ENCODE results near the gene SGSH. TPM values are rescaled to one million over a fixed set of nuclear protein-coding genes. Genes with fewer than 3 reads are reported as not detected.

The SGSH gene
- total RNA-seq, 1 experiment from 2014 or later: 13.6 TPM

GRCh38 chr17:80257716-80258213 lies 37.6 kb upstream of the SGSH start:
- Histone ChIP-seq H4K20me1 (ENCODE audit: insufficient read depth, low read depth, low read length) (peaks cover 8% of the 10 kb centered on the region; the same call in 1 of the 2 replicates), H3K27ac (ENCODE audit: low read length) (0 out of 2 replicates have a peak overlapping the region, but pooled peaks have one; percentile 17), H3K4me2 (ENCODE audit: low read depth, low read length, poor library complexity, severe bottlenecking) (no peak overlapping the region), H3K9me2 (replicated peaks; ENCODE audit: insufficient read depth, low read length) (no peaks in the 10 kb centered on the region), H3K4me3 (ENCODE audit: low read length) (no peak overlapping the region), H3K4me1 (ENCODE audit: low read length) (peaks cover 39% of the 10 kb centered on the region), H2AFZ (ENCODE audit: low read length) (no peak overlapping the region), H3K36me3 (ENCODE audit: insufficient read depth, low read length) (no peaks in the 10 kb centered on the region), H3K79me2 (ENCODE audit: low read length) (no peaks in the 10 kb centered on the region), H3K9me3 (ENCODE audit: low read length) (no peaks in the 10 kb centered on the region), H3K9ac (ENCODE audit: low read length) (no peak overlapping the region), H3K27me3 (ENCODE audit: low read length) (0 out of 2 replicates have a peak, but pooled peaks cover 2% of the 10 kb centered on the region)
- no peak for DNase-seq

- no peak for DNase-seq
- no peaks in the 10 kb centered on the region for H4K20me1 ChIP-seq (ENCODE audit: insufficient read depth, low read depth, low read length)
- H3K4me2 ChIP-seq (ENCODE audit: low read depth, low read length, poor library complexity, severe bottlenecking): no peak overlapping the region
- no peak overlapping the region for H3K27ac ChIP-seq (ENCODE audit: low read length)
- no peaks in the 10 kb centered on the region for H3K36me3 ChIP-seq (ENCODE audit: insufficient read depth, low read length)
- no peak overlapping the region for H3K4me3 ChIP-seq (ENCODE audit: low read length)
- H2AFZ ChIP-seq (ENCODE audit: low read length): no peak overlapping the region
- no peak overlapping the region for H3K9ac ChIP-seq (ENCODE audit: low read length)
- H3K4me1 ChIP-seq (ENCODE audit: low read length): peaks cover 24% of the 10 kb centered on the region
- no peaks in the 10 kb centered on the region for H3K79me2 ChIP-seq (ENCODE audit: low read length)
- H3K27me3 ChIP-seq (ENCODE audit: low read length): no peaks in the 10 kb centered on the region
- H3K9me2 ChIP-seq (replicated peaks; ENCODE audit: insufficient read depth, low read length): no peaks in the 10 kb centered on the region
- H3K9me3 ChIP-seq (ENCODE audit: low read length): no peaks in the 10 kb centered on the region
Observed at GRCh38 chr17:80256034-80256350, 35.9 kb upstream of the SGSH start.

- no peaks in the 10 kb centered on the region for H3K79me2 ChIP-seq (ENCODE audit: low read length)
- H3K4me2 ChIP-seq (ENCODE audit: low read depth, low read length, poor library complexity, severe bottlenecking): no peak overlapping the region
- no peak overlapping the region for H3K9ac ChIP-seq (ENCODE audit: low read length)
- H2AFZ ChIP-seq (ENCODE audit: low read length): no peak overlapping the region
- no peaks in the 10 kb centered on the region for H3K27me3 ChIP-seq (ENCODE audit: low read length)
- H3K9me2 ChIP-seq (replicated peaks; ENCODE audit: insufficient read depth, low read length): no peaks in the 10 kb centered on the region
- H3K36me3 ChIP-seq (ENCODE audit: insufficient read depth, low read length): no peaks in the 10 kb centered on the region
- H3K27ac ChIP-seq (ENCODE audit: low read length): no peak overlapping the region
- H3K9me3 ChIP-seq (ENCODE audit: low read length): no peaks in the 10 kb centered on the region
- H3K4me3 ChIP-seq (ENCODE audit: low read length): no peak overlapping the region
- H3K4me1 ChIP-seq (ENCODE audit: low read length): peaks cover 18% of the 10 kb centered on the region
- no peak for DNase-seq
- H4K20me1 ChIP-seq (ENCODE audit: insufficient read depth, low read depth, low read length): no peaks in the 10 kb centered on the region
Observed at GRCh38 chr17:80254396-80255251, 34.5 kb upstream of the SGSH start.

- no peak overlapping the region for H3K4me2 ChIP-seq (ENCODE audit: low read depth, low read length, poor library complexity, severe bottlenecking)
Observed at GRCh38 chr17:80253631-80254395, 33.7 kb upstream of the SGSH start.

GRCh38 chr17:80252871-80253270 lies 32.7 kb upstream of the SGSH start:
- Histone ChIP-seq H3K27ac (ENCODE audit: low read length) (no peak overlapping the region), H3K79me2 (ENCODE audit: low read length) (no peaks in the 10 kb centered on the region), H3K4me2 (ENCODE audit: low read depth, low read length, poor library complexity, severe bottlenecking) (no peak overlapping the region), H3K9me3 (ENCODE audit: low read length) (no peaks in the 10 kb centered on the region), H3K9ac (ENCODE audit: low read length) (no peak overlapping the region), H3K9me2 (replicated peaks; ENCODE audit: insufficient read depth, low read length) (no peaks in the 10 kb centered on the region), H3K27me3 (ENCODE audit: low read length) (no peaks in the 10 kb centered on the region), H3K4me1 (ENCODE audit: low read length) (peaks cover under 1% of the 10 kb centered on the region; the same call in 1 of the 2 replicates), H4K20me1 (ENCODE audit: insufficient read depth, low read depth, low read length) (no peaks in the 10 kb centered on the region), H3K36me3 (ENCODE audit: insufficient read depth, low read length) (no peaks in the 10 kb centered on the region), H2AFZ (ENCODE audit: low read length) (no peak overlapping the region), H3K4me3 (ENCODE audit: low read length) (no peak overlapping the region)
- DNase-seq: peak; percentile 89

More at GRCh38 chr17:80253631-80254395, 33.7 kb upstream of the SGSH start:
- no peak for DNase-seq
- no peaks in the 10 kb centered on the region for H3K79me2 ChIP-seq (ENCODE audit: low read length)
- H3K4me3 ChIP-seq (ENCODE audit: low read length): no peak overlapping the region
- no peaks in the 10 kb centered on the region for H4K20me1 ChIP-seq (ENCODE audit: insufficient read depth, low read depth, low read length)
- no peaks in the 10 kb centered on the region for H3K9me3 ChIP-seq (ENCODE audit: low read length)
- H3K9ac ChIP-seq (ENCODE audit: low read length): no peak overlapping the region
- peaks cover 10% of the 10 kb centered on the region for H3K4me1 ChIP-seq (ENCODE audit: low read length)
- no peaks in the 10 kb centered on the region for H3K9me2 ChIP-seq (replicated peaks; ENCODE audit: insufficient read depth, low read length)
- H3K27ac ChIP-seq (ENCODE audit: low read length): no peak overlapping the region
- H3K36me3 ChIP-seq (ENCODE audit: insufficient read depth, low read length): no peaks in the 10 kb centered on the region
- no peak overlapping the region for H2AFZ ChIP-seq (ENCODE audit: low read length)
- H3K27me3 ChIP-seq (ENCODE audit: low read length): no peaks in the 10 kb centered on the region

- Histone ChIP-seq H3K9ac (ENCODE audit: low read length) (no peak overlapping the region), H3K9me3 (ENCODE audit: low read length) (no peaks in the 10 kb centered on the region), H3K4me1 (ENCODE audit: low read length) (no peaks in the 10 kb centered on the region), H3K36me3 (ENCODE audit: insufficient read depth, low read length) (no peaks in the 10 kb centered on the region), H2AFZ (ENCODE audit: low read length) (no peak overlapping the region), H3K79me2 (ENCODE audit: low read length) (no peaks in the 10 kb centered on the region), H3K27me3 (ENCODE audit: low read length) (no peaks in the 10 kb centered on the region), H3K9me2 (replicated peaks; ENCODE audit: insufficient read depth, low read length) (no peaks in the 10 kb centered on the region), H3K27ac (ENCODE audit: low read length) (no peak overlapping the region), H3K4me2 (ENCODE audit: low read depth, low read length, poor library complexity, severe bottlenecking) (no peak overlapping the region), H4K20me1 (ENCODE audit: insufficient read depth, low read depth, low read length) (no peaks in the 10 kb centered on the region), H3K4me3 (ENCODE audit: low read length) (no peak overlapping the region)
- no peak for DNase-seq
Observed at GRCh38 chr17:80251966-80252365, 31.8 kb upstream of the SGSH start.

- no peaks in the 10 kb centered on the region for H4K20me1 ChIP-seq (ENCODE audit: insufficient read depth, low read depth, low read length)
- H3K79me2 ChIP-seq (ENCODE audit: low read length): no peaks in the 10 kb centered on the region
- no peaks in the 10 kb centered on the region for H3K9me3 ChIP-seq (ENCODE audit: low read length)
- no peak overlapping the region for H3K9ac ChIP-seq (ENCODE audit: low read length)
- no peaks in the 10 kb centered on the region for H3K27me3 ChIP-seq (ENCODE audit: low read length)
- H3K9me2 ChIP-seq (replicated peaks; ENCODE audit: insufficient read depth, low read length): no peaks in the 10 kb centered on the region
- no peak overlapping the region for H2AFZ ChIP-seq (ENCODE audit: low read length)
- no peak overlapping the region for H3K4me2 ChIP-seq (ENCODE audit: low read depth, low read length, poor library complexity, severe bottlenecking)
- no peak overlapping the region for H3K4me3 ChIP-seq (ENCODE audit: low read length)
- no peak overlapping the region for H3K27ac ChIP-seq (ENCODE audit: low read length)
- DNase-seq: no peak
- no peaks in the 10 kb centered on the region for H3K36me3 ChIP-seq (ENCODE audit: insufficient read depth, low read length)
- H3K4me1 ChIP-seq (ENCODE audit: low read length): no peaks in the 10 kb centered on the region
Observed at GRCh38 chr17:80248894-80249710, 29.0 kb upstream of the SGSH start.
